Muscle layer of duodenum (tissue), 2 donors: ENCODE measurements around the gene PRKRIP1.

Experiments used
- H3K27ac ChIP-seq: one replicate; pipeline ENCODE4 v1.7.0; 2013; ENCODE audit warnings: mild to moderate bottlenecking, low read length
- H3K27me3 ChIP-seq: one replicate; pipeline ENCODE4 v1.7.0; 2013; ENCODE audit warnings: low read depth, mild to moderate bottlenecking, control low read depth, low read length
- H3K36me3 ChIP-seq, 2 donors: one replicate each; pipeline ENCODE4 v1.7.0; 2013; ENCODE audit warnings: low read length in 2 of 2, control low read depth in 1 of 2, mild to moderate bottlenecking in 1 of 2; ENCODE audit not compliant: insufficient read depth in 2 of 2, control insufficient read depth in 1 of 2
- H3K4me1 ChIP-seq, 2 donors: one replicate each; pipeline ENCODE4 v1.7.0; 2013; ENCODE audit warnings: low read length in 2 of 2, mild to moderate bottlenecking in 2 of 2, control low read depth in 1 of 2, moderate library complexity in 1 of 2; ENCODE audit not compliant: insufficient read depth in 2 of 2, control insufficient read depth in 1 of 2
- H3K4me3 ChIP-seq, 2 donors: one replicate each; pipeline ENCODE4 v1.7.0; 2013; ENCODE audit warnings: low read length in 2 of 2, low read depth in 1 of 2, mild to moderate bottlenecking in 1 of 2
- H3K9me3 ChIP-seq, 2 donors: one replicate each; pipeline ENCODE4 v1.7.0; 2013; ENCODE audit warnings: low read length in 2 of 2, control low read depth in 1 of 2, mild to moderate bottlenecking in 1 of 2; ENCODE audit not compliant: control insufficient read depth in 1 of 2
- donor health status: healthy.

PRKRIP1 gene

GRCh38 chr7:102464577-102465280 is 68.6 kb downstream of the PRKRIP1 start, which contains the start of the genes ALKBH4 and LRWD1:
Gene ALKBH4, minus strand, starts transcription at chr7:102464863. Its CDS starts 27 bp downstream, at chr7:102464836.
Gene LRWD1, plus strand, starts transcription at chr7:102464984. Its CDS starts 97 bp downstream, at chr7:102465081.
- H3K9me3 ChIP-seq, result no peaks in the 10 kb centered on the region
- peak within 1 kb of the TSS; percentile 26 for H3K27ac ChIP-seq
- H3K36me3 ChIP-seq, result peaks cover 0 to 7% of the 10 kb centered on the region in 2 donors
- no peaks in the 10 kb centered on the region for H3K27me3 ChIP-seq
- peaks cover 6 to 24% of the 10 kb centered on the region in 2 donors for H3K4me1 ChIP-seq
- peak within 1 kb of the TSS; percentile 82 to 100 for H3K4me3 ChIP-seq

DNA sequence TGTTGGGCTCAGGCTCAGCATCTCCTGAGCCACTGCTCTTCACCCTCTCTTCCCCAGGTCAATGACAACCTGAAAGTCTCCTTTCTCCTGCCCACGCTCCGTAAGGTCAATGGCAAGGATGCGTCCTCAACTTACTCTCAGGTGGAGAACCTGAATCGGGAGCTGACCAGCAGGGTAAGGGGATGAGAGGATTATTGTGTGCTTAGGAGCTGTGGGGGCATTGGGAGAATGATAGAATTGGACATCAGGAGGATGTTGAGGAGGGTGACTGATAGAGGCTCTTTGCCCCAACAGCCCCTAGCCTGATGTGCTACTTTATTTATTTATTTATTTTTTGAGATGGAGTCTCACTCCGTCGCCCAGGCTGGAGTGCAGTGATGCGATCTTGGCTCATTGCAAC is 69.9 kb downstream of the PRKRIP1 start:
- Histone ChIP-seq H3K27me3 (no peaks in the 10 kb centered on the region), H3K4me1 (peaks cover 6 to 24% of the 10 kb centered on the region in 2 donors), H3K4me3 (peak overlapping the region; percentile 82 to 100), H3K36me3 (peaks cover 0 to 13% of the 10 kb centered on the region in 2 donors), H3K9me3 (no peaks in the 10 kb centered on the region), H3K27ac (no peak overlapping the region)

DNA sequence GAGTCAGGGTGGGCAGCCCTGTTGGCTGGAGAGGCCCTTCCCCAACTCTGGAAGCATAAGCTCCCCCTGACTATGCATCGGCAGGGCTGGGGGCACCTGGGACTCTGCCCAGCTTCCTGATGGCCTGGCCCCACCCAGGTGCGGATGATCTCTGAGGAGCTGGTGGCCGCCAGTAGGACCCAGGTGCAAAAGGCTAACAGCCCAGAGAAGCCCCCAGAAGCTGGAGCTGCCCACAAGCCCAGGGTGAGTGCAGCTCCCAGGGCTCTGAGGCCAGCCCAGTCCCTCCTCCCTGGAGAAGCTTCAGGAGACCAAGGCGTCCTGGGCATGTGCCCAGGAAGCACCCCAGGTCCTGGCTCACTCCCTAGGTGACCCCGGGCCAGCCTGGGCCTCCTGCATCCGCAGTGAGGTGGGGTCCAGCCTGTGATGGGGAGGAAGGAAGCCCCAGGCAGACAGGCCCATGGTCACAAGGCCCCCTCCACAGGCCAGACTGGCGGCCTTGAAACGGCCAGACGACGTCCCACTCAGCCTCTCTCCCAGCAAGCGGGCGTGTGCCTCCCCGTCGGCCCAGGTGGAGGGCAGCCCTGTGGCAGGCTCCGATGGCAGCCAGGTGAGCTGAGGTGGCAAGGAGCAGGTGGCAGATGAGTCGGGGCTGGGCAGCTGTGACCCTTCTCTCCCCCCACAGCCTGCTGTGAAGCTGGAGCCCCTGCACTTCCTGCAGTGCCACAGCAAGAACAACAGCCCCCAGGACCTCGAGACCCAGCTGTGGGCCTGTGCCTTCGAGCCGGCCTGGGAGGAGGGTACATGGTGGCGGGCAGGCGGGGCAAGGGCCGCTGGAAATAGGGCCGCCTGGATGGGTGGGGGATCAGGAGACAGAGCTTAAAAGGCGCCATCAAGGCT is 71.7 kb downstream of the PRKRIP1 start:
- peaks cover 0 to 27% of the 10 kb centered on the region in 2 donors for H3K36me3 ChIP-seq
- H3K9me3 ChIP-seq, result no peaks in the 10 kb centered on the region
- peaks cover 6 to 18% of the 10 kb centered on the region in 2 donors for H3K4me1 ChIP-seq
- no peak overlapping the region for H3K4me3 ChIP-seq
- no peaks in the 10 kb centered on the region for H3K27me3 ChIP-seq
- H3K27ac ChIP-seq, result no peak overlapping the region

GRCh38 chr7:102468478-102469350 is 72.6 kb downstream of the PRKRIP1 start:
- H3K27ac ChIP-seq, result no peak overlapping the region
- H3K36me3 ChIP-seq, result peaks cover 0 to 36% of the 10 kb centered on the region in 2 donors
- no peaks in the 10 kb centered on the region for H3K9me3 ChIP-seq
- H3K4me3 ChIP-seq, result no peak overlapping the region
- no peaks in the 10 kb centered on the region for H3K27me3 ChIP-seq
- peaks cover 3 to 13% of the 10 kb centered on the region in 2 donors for H3K4me1 ChIP-seq

DNA sequence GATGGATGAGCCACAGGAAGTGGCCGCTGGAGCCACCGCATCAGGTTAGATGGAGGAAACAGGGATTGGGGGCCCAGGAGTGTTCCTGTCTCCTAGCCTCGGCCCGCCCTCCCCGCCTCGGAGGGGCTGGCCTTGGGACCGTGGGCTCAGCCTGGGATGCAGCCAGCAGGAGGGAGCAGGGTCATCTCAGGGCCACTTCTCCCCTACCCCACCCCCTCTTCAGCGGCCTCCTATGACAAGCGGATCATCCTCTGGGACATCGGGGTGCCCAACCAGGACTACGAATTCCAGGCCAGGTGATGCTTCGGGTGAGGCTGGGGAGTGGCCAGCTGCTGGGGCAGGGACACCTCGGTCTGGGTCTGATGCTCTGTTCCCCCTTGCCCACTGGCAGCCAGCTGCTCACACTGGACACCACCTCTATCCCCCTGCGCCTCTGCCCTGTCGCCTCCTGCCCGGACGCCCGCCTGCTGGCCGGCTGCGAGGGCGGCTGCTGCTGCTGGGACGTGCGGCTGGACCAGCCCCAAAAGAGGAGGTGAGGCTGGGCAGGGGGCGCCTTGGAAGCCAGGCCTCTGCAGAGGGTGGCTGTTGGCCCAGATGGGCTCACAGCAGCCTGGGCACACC is 73.3 kb downstream of the PRKRIP1 start:
- peaks cover 0 to 9% of the 10 kb centered on the region in 2 donors for H3K4me1 ChIP-seq
- no peak overlapping the region for H3K4me3 ChIP-seq
- H3K36me3 ChIP-seq, result peaks cover 0 to 38% of the 10 kb centered on the region in 2 donors
- H3K27ac ChIP-seq, result no peak overlapping the region
- no peaks in the 10 kb centered on the region for H3K27me3 ChIP-seq
- no peaks in the 10 kb centered on the region for H3K9me3 ChIP-seq

- no peaks in the 10 kb centered on the region for H3K27me3 ChIP-seq
- peaks cover 0 to 9% of the 10 kb centered on the region in 2 donors for H3K4me1 ChIP-seq
- no peaks in the 10 kb centered on the region for H3K9me3 ChIP-seq
- H3K4me3 ChIP-seq, result no peak overlapping the region
- H3K36me3 ChIP-seq, result peaks cover 0 to 38% of the 10 kb centered on the region in 2 donors
- H3K27ac ChIP-seq, result no peak overlapping the region
These were observed 74.0 kb downstream of the PRKRIP1 start for GRCh38 chr7:102469972-102470825.

GRCh38 chr7:102471791-102472125 is 75.6 kb downstream of the PRKRIP1 start:
- no peak overlapping the region for H3K4me3 ChIP-seq
- no peaks in the 10 kb centered on the region for H3K9me3 ChIP-seq
- H3K27me3 ChIP-seq, result no peaks in the 10 kb centered on the region
- no peaks in the 10 kb centered on the region for H3K4me1 ChIP-seq
- peaks cover 0 to 38% of the 10 kb centered on the region in 2 donors for H3K36me3 ChIP-seq
- no peak overlapping the region for H3K27ac ChIP-seq

DNA sequence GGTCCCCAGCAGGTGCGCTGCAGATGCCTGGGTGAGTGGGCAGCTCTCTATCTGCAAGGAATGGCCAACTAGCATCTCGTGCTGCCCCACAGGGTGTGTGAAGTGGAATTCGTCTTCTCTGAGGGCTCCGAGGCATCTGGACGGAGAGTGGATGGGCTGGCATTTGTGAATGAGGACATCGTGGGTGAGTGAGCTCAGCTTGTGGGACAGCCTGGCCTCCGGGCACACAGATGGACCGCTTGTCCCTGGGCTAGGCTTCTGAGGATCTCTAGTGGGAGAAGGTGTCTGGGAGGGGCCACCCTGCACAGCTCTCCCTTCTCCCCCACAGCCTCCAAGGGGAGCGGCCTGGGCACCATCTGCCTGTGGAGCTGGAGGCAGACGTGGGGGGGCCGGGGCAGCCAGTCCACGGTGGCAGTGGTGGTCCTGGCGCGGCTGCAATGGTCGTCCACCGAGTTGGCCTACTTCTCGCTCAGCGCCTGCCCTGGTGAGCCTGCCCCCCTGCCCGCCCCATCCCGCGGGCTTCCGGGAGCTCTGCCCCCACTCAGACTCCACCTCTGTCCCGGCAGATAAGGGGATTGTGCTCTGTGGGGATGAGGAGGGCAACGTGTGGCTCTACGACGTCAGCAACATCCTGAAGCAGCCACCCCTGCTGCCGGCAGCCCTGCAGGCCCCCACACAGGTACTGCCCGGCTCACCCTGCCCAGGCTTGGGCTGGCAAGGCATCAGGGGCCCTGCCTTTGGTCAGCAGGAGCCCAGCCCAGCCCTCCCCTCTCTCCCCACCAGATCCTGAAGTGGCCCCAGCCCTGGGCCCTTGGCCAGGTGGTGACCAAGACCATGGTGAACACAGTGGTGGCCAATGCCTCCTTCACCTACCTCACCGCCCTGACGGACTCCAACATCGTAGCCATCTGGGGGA is 76.2 kb downstream of the PRKRIP1 start:
- Histone ChIP-seq H3K27ac (no peak overlapping the region), H3K27me3 (no peaks in the 10 kb centered on the region), H3K9me3 (no peaks in the 10 kb centered on the region), H3K4me1 (no peaks in the 10 kb centered on the region), H3K4me3 (no peak overlapping the region), H3K36me3 (peaks cover 0 to 38% of the 10 kb centered on the region in 2 donors)

- Histone ChIP-seq H3K4me3 (no peak overlapping the region), H3K4me1 (no peaks in the 10 kb centered on the region), H3K27ac (no peak overlapping the region), H3K27me3 (no peaks in the 10 kb centered on the region), H3K36me3 (peaks cover 0 to 38% of the 10 kb centered on the region in 2 donors), H3K9me3 (no peaks in the 10 kb centered on the region)
These were observed 77.3 kb downstream of the PRKRIP1 start for GRCh38 chr7:102473271-102473991.
